NOMO-1 (cell line): ENCODE results near the gene LRRN2.
"Not testable (repeated sequence)": the region's sequence is repeated elsewhere in the genome, so short reads cannot be mapped to it uniquely, and the experiment has no call there.

Source experiments
- DNase-seq, 2 experiments: peaks; one replicate each; lab custom pipeline; 2025; ENCODE audit not compliant: unreplicated experiment in 2 of 2; lab: John Stamatoyannopoulos, UW

LRRN2 gene

DNA sequence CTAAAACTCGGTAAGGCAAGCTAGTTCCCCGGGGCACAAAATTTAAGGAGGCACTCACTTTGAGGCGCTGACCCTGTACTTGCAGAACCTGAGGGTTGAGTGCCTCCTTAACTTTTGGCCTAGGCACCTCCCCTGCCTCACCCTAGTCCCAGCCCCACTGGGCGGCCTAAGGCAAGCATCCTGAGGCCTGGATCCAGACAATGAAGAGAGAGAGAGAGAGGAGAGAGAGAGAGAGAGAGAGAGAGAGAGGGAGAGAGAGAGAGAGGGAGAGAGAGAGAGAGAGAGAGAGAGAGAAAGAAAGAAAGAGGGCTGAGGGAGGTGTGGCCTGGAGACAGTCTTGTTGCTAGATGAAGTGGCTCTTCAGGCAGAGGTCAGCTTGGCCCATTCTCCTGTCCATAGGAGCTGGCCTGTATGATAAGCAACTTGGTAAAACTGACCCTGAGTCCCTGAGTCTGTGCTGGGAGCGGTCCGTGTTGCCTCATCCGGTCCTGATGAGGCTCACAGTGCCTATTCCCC is 7.4 kb upstream of the LRRN2 start:
- DNase-seq: no peak

DNA sequence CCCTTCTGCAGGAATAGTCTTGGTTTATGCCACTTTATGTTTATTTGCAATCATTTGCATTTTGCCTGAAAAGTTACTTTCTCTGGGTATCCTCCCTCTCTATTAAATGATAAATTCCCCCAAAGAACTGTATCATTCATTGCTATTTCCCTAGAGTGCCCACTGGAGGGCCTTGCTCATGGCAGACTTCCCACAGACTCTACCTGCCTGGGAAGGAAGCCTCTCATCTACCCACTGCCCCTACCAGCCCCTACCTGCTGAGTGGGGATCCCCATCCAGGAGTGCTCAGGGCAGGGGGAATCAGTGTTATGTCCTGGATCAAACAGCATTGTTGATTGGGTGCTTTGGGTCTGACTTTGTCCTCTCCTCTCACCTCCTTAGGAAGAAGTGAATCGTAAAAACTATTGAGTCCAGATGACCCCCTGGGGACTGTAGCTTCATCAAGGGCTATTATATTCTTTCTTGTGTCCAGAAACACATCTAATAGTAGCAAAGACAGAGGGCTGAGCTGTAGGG is 6.8 kb upstream of the LRRN2 start:
- no peak for DNase-seq

DNA sequence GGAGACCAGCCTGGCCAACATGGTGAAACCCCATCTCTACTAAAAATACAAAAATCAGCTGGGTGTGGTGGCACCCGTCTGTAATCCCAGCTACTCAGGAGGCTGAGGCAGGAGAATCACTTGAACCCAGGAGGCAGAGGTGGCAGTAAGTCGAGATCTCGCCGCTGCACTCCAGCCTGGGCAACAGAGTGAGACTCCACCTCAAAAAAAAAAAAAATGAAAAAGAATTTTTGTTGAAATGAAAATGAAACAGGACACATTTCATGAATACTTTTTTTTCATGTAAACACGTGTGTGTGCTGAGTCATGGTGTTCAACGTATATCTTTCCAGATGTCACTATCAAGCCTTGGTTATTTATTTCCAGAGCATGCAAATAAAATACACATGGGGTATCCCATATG is 5.8 kb upstream of the LRRN2 start:
- DNase-seq: not testable (repeated sequence)

DNA sequence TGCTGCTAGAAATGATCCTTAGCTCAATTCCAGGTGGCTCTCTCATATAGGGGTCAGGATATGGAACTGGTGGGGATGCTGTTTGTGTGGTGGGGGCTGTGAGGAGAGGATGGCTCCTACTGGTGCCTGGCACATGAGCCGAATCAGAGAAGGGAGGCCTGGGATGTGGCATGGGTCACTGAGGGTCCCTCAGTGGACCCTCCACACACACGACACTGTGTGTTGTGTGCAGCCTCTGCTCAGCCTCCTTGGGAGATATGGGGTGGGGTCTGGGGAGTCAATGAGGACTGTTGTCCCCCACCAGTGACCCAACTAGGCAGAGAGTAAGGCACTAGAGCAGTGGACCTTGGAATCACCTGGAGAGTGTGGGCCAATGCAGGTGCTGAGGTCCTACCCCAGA is 3.2 kb upstream of the LRRN2 start:
- no peak for DNase-seq

DNA sequence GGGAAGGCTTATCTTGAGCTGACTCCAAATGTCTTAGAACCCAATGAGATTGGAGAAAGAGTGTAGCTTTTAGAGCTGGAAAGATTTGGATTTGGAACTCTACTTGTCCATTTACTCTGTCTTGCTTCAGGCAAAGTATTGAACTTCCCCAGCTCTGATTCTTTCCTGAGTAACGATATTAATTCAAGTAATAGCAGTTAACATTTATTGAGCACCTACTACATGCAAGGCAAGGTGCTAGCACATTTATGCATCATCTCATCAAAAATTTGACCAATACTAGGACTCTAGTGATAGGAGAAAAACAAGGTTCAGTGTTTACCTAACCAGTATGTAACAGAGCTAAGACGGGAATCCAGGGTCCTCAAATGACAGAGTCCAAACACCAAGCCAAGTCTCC is 2.5 kb upstream of the LRRN2 start:
- DNase-seq: no peak

DNA sequence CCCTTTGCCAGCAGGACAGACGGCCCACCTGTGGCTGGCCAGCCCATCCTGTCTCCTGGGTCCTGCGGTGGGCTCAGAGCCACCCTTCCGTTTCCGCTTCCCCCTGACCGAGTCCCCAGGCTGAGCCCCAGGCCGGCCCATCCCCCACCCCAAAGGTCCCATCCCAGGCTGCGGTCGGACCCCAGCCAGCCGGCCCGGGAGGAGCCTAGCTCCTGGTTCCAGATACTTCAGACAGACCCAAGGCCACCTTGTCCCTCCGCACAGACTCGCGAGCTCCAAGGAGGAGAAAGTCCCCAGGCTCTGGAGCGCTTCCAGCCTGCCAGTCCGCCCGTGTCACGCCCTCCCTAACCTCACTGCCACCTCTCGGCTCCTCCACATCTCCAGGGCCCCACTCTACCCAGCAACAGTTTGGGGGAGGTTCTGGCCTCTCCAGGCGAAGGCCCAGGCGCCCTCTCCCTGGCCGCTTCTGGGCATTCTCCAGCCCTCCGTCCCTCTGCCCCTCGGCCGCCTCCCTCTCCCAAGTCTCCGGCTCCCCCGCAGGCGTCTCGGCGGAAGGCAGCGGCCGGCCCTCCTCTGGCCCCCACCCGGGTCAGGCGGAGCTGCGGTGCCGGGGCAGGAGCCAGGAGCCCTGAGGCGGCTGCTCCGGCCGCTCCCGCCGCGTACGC is 835 bp downstream of the LRRN2 start:
- DNase-seq: no peak

DNA sequence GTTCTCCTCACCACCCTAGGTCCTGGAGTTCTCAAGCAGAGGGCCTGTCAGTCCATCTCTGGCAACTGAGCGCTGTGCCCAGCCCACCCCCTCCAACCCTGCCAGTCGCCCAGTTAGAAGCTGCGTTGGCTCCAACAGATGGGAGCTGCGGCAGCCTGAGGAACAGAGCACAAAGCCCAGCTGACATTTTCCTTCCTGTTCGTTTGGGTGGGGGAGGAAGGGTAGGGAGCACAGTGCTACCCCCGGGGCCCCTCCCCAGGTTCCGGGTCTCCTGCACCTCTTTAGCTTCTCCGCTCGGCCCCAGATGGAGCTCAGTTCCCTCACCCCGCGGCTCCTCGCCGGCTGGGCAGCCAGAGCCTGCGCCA is 1.4 kb downstream of the LRRN2 start:
- no peak for DNase-seq

DNA sequence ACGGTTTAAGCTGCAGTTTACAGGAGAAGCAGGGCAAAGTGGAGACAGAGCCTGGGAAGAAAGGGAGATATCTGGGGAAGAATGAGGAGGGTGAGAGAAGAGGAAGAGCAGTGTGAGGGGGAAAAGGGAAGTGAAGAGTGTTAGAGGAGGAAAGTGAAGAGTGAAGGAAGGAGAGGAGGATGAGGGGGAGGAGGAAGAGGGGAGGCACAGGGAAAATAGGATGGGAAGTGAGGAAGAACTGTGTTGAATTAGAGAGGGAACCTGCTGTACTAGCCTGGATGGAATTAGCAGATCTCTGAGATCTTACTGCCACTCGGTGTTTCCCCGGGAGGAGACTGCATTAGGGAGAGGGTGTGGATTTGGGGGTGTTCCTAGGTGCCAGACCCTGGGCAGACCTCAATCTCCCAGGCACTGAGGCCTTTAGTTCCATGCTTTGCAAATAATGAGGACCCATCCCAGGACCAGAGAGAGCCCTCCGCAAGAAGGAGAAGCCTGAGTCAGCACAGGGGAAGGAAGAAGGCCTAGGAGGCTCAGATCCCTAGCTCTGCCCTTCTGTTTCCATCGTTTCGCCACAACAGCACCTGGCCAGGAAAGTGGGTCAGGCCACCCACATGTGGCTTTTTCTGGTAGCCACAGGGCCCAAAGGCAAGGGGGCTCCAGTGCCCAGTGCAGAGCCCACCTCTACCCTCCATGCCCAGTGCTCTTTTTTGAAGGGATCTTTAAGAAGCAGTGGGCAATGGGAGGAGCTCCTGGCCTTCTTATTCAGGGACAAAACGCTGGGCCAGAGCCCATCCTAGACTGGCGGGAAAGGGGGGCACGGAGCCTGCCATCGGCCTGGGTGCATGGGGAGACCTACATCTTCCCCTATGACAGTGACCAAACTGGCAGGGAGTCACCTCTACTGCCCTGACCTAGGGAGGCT is 2.0 kb downstream of the LRRN2 start:
- DNase-seq: no peak

DNA sequence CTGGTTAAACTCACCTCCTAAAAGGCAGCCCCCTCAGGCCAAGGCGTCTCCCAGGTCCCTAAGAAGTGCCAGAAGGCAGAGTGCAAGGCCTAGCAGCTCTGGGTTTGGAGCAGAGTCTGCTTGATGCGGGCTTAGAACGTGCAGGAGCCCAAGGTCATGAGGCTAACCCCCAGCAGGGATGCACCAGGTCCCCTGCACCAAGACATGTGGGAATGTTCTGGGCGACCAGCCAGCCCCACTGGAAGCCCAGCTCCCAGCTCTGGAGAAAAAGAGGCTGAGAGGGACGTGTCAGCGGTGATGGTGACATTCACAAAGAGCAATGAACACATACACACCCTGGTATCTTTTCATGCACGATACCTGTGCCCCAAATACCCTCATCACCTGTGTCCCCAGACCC is 5.1 kb downstream of the LRRN2 start:
- DNase-seq: no peak

DNA sequence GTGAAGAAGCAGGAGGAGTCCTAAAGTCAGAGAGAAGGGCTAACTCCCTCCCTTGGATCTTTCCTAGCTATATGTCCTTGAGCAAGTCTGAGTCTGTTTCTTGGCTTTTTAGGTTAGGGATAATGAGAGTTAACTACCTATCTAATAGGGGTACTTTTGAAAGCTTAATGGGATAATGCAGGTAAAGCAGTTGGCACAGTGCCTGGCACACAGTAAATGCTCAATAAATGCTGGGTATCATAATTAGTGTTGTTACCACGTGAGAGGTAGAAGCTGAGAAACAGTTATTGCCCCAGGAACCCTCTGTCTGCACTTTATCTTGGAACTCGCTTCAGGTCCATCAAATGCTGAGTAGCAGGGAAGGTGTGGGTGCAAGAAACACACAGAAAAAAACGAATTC is 5.5 kb downstream of the LRRN2 start:
- no peak for DNase-seq

DNA sequence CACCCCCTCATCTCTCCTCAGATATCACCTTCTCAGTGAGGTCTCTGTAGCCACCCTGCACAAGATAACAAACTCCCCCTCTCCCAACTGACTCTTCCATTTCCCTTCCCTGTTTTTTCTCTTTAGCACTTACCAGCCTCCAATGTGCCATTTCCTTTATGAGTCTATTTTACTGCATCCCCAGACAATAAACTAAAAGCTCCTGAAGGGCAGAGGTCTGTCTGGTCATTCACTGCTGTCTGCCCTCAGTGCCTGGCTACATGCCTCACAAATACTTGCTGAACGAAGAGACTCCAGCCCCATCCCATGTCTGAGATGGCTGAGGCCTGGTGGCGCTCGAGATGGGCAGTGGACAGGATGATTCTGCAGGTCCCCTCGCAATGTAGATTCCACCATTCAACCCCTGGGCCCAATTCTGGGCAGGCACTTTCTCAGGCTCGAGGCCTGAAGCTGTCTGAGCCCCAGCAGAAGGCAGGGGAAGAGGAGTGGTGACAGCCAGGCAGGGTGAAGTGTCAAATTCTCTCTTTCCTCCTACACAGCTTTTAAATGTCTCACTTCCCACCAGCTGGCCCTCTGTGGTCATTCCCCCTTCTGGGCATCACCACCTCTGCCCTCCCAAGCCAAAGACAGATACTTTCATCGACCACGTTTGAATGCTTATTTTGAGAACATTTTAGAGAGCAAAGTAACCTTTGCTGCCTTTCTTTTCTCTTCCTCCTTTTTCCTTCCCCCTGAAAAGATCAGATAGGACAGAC is 6.6 kb downstream of the LRRN2 start:
- no peak for DNase-seq

DNA sequence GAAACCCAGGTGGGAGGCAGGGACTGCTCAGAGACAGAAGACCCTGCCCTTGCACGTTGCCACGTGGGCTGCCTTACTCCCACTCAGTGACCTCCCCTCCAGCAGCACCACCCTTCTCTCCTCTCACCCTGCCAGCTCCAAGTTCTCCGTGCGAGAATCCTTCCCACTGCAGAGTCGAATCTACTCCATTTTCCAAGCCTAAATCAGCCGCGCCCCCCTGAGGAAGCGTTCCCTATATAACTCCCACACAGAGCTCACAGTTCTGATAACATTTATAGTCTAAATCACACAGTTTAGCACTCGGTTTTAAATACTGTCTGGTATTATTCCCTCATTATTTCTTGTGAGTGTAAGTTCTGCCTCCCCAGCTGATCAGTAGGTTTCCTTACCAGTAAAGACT is 7.7 kb downstream of the LRRN2 start:
- DNase-seq: no peak

DNA sequence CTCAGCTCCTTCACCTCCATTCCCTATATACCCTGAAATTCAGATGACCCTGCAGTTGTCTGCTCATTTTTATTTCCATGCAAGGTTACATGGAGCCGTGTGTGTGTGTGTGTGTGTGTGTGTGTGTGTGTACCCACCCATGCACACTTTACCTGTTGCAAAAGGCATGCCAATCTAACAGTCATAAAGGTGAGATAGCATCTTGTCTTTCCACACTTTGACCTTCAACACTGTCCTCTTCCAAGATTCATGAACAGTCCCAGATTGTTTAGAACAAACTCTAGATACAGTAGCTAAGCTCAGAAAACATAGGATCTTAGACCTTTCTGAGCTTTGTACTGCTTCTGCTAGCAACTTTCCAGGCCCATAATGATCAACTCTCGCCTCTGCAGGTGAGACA is 9.5 kb downstream of the LRRN2 start:
- no peak for DNase-seq

DNA sequence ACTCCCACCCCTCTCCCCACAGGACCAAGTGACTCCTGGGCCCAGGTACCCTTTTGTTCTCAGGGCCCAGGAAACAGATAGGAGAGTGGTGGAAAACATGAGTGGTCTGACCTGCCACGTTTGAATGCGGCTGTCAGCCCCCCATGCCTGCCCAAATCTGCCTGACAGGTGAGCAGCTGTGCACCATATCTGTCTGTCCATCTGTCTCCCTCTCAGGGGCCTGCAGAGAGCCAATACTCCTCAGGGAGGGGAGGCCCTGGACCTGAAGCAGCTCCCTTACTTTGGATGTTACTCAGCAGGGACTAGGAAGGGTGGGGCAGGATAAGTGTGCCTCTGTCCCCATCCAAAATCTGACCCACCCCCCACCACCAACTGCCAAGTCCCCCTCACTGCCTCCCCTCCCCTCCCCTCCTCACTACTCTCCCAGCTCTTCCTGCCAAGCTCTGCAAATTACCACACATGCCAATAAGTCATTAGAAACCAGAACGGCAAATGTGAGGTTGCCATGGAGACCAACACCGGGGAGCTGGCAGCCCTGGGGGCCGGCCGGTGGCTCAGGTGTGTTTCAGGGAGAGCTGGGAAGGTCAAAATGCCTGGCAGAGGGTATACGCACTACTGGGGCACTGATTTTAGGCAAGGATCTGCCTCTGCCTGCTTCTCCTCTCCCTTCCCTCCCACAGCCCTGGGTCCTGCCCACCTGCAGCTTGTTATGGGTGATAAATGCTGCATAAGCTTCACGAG is 11.5 kb downstream of the LRRN2 start:
- DNase-seq: no peak

DNA sequence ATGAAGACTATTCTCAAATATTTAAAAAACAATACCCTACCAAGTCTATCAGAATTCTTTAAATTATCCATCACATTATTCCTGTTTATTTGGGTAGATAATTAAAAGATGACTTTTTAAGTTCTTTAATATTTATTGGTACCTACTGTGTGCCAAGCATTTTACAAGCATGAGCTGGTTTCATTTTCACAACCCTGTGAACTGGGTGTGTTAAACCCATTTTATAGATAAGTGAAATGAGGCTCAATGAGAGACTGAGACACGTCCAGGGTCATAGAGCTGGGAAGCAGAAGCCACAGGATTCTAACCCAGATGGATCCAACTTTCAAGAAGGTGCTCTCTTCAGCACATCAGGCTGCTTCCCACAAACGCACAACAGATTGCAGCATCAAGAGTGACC is 12.3 kb downstream of the LRRN2 start:
- DNase-seq: no peak

DNA sequence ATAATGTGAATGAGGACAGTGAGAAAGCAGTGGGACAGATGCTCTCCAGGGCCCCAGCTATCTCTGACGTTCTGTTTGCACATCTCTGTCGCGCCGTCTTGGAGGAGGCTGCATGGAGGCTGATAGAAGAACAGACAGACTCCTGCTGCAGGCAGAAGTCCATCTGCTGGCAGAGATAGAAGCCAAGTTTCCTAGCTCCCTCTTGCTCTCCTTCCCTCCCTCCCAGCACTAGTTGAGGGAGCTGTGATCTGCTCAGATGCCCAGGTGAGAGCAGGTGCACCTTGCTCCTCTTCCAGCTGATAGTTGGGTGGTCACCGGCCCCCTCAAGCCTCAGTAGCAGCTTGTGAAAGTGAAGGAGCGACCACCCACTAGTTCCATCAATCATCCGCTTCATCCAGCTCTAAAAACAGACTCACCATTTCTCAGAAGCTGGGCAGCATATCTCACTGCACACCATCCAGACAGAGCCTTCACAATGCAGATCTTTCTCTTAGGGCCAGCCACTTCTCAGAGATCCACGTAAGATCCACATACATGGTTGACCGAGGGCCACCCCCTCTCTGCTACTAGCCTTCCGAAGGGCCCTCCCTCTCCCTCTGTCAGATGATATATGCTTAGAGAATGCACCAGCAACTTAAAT is 12.9 kb downstream of the LRRN2 start:
- no peak for DNase-seq

DNA sequence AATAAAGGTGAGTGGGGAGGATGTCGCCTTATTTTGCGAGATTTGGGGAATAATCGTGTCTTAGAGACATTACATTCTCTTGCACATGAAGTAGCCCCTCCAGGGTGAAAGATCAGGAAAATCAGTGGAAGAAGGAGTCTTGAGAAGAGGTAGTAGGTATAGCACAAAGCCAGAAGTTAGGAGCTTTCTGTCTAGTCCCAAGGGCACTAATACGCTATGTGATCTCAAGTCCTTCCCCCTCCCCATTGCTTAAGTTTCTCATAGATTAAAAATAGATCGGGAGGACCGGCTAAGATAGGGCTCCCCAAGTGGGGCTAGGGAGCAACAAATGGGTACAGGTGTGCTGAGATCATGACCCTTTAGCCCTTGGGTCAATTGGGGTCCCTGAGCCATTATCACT is 13.5 kb downstream of the LRRN2 start:
- DNase-seq: no peak

DNA sequence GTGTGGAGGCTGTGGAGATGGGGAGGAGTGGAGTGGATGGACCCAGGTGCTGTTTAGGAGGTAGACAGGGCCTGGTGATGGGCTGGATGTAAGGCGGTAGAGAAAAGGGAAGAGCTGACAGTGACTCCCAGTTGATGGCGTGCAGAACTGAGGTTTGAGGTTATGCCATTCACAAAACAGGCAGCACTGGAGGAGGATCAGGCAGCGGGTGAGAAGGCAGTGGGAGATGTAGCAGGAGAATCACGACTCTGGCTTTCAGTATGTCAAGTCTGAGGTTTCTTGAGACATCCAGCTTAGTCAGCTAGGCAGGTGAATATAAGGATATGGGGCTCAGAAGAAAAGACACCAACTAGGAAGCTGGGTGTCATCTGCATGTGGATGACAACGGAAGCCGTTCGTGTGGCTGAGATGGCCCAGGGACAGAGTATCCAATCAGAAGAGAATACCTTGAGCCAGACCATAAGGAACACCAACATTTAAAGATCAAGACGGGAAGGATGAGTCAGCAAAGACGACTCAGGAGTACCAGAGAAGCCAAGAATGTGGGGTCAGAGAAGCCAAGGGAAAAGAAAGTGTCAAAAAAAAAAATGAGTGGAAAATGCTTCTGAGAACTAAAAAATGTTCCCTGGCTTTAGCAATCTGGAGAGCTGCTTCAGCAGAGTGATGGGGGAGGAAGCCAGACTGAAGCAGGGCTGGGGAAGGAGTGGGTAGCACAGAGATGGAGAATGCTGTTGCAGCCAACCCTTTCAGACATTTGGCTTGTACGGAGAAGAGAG is 15.2 kb downstream of the LRRN2 start:
- DNase-seq: no peak

DNA sequence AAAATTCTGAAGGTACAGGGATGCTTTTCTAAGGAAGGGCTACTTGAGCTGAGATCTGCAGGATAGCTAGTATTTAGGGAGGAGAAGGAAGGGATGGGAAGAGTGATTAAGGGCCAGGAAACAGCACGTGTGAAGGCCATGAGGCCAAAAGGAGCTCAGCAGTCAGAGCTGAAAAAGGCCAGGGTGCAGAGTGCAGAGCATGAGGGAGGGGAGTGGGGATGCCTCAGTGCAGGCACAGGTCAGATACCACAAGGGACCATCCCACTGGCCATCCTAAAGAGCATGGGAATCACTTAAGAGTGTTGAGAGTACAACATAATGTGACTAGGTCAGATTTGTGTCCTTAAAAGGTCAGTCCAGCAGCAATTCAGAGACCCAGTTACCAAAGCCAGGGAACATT is 16.0 kb downstream of the LRRN2 start:
- DNase-seq: no peak

DNA sequence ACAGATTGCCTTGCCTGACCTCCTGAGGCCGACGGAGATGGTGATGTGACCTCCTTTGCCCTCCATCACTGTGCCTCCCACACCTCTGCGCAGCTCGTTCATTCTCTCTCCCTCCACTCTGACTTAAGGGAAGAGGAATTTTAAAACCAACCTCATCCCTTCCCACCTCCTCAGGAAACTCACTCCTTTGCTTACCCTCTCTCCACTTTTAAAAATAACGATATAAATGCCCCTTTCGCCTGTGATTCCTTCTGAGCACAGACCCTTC is 21.2 kb downstream of the LRRN2 start:
- no peak for DNase-seq
